ENCODE measurements around the gene FSTL3.

DNA sequence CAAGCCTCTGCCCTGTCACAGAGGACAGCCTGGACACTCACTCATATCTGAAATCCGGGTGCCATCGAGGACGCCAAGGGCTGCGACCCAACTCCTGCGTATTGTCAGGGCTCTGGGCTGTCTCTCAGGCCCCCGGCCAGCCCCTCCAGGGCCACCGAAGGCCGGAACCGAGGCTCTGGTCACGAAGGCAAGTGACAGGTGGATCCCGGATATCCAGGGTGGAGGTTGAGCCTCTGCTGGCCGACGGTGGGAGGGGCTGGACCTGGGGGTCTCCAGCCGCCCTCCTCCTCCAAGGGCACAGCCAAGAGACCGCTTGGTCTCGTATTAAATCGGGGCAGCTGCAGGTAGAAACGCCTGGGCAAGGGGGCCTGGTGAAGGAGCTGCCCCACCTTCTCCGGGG, 18.6 kb upstream of the FSTL3 start:
- TF ChIP-seq, protein P1, sequence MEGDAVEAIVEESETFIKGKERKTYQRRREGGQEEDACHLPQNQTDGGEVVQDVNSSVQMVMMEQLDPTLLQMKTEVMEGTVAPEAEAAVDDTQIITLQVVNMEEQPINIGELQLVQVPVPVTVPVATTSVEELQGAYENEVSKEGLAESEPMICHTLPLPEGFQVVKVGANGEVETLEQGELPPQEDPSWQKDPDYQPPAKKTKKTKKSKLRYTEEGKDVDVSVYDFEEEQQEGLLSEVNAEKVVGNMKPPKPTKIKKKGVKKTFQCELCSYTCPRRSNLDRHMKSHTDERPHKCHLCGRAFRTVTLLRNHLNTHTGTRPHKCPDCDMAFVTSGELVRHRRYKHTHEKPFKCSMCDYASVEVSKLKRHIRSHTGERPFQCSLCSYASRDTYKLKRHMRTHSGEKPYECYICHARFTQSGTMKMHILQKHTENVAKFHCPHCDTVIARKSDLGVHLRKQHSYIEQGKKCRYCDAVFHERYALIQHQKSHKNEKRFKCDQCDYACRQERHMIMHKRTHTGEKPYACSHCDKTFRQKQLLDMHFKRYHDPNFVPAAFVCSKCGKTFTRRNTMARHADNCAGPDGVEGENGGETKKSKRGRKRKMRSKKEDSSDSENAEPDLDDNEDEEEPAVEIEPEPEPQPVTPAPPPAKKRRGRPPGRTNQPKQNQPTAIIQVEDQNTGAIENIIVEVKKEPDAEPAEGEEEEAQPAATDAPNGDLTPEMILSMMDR (IDR thresholded peaks at IDR 0.05; ENCODE audit: low read length) = no peak
- TF ChIP-seq EZH2 (optimal IDR thresholded peaks at IDR 0.05; ENCODE audit: low read depth, low read length) (no peak), EZH2phosphoT487 (IDR thresholded peaks at IDR 0.05; ENCODE audit: low read length) (no peak)

Measured in MM.1S (cell line).